ENCODE data around the gene KLF18. TPM values are rescaled to one million over a fixed set of nuclear protein-coding genes. Genes with fewer than 3 reads are reported as not detected.

KLF18 gene
- total RNA-seq, 2 donors from 2014 or later = not detected

DNA sequence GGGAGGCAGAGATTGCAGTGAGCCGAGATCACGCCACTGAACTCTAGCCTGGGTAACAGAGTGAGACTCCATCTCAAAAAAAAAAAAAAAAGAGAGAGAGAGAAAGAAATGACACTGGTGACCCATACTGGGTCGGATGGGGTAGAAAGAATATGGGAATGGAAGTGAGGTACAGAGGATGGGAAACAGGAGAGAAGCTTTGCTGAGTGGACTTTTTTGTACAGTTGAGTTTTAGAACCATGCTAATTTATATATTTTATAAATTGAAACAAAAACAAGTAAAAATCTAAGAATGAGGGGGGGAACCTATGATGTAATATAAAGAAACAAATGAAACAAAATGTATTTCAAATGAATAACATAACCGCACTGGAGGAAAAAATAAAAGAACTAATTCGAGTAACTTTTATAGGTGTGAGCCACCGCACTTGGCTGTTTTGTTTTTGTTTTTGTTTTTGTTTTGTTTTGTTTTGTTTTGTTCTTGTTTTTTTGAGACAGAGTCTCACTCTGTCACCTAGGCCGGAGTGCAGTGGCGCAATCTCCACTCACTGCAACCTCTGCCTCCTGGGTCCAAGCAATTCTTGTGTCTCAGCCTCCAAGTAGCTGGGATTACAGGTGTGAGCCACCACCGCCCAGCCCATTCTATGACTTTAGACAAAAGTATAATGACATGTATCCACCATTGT, 41.1 kb downstream of the KLF18 start:
- TF ChIP-seq, protein P1, sequence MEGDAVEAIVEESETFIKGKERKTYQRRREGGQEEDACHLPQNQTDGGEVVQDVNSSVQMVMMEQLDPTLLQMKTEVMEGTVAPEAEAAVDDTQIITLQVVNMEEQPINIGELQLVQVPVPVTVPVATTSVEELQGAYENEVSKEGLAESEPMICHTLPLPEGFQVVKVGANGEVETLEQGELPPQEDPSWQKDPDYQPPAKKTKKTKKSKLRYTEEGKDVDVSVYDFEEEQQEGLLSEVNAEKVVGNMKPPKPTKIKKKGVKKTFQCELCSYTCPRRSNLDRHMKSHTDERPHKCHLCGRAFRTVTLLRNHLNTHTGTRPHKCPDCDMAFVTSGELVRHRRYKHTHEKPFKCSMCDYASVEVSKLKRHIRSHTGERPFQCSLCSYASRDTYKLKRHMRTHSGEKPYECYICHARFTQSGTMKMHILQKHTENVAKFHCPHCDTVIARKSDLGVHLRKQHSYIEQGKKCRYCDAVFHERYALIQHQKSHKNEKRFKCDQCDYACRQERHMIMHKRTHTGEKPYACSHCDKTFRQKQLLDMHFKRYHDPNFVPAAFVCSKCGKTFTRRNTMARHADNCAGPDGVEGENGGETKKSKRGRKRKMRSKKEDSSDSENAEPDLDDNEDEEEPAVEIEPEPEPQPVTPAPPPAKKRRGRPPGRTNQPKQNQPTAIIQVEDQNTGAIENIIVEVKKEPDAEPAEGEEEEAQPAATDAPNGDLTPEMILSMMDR (IDR thresholded peaks at IDR 0.05) = no peak
- Histone ChIP-seq H3K4me1 (no peaks in the 10 kb centered on the region), H3K36me3 (no peaks in the 10 kb centered on the region), H3K27ac (no peak overlapping the region), H3K9me3 (no peaks in the 10 kb centered on the region), H3K27me3 (no peaks in the 10 kb centered on the region), H3K4me3 (no peak overlapping the region)
- no peak for DNase-seq (ENCODE audit: low spot score)

DNA sequence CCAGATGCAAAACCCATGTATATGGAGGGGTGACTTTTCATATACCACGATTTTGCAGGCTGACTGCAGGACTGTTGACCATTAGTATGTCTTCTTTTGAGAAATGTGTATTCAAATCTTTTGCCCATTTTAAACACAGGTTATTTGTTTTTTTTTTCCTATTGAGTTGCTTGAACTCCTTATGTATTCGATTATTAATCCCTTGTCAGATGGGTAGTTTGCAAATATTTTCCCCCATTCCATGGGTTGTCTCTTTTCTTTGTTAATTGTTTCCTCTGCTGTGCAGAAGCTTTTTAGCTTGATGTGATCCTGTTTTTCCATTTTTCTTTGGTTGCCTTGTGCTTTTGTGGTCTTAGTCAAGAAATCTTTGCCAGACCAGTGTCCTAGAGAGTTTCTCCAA, 47.4 kb downstream of the KLF18 start:
- no peak for DNase-seq (ENCODE audit: low spot score)
- Histone ChIP-seq H3K27ac (no peak overlapping the region), H3K4me1 (peaks cover 0 to 6% of the 10 kb centered on the region in 2 donors), H3K36me3 (no peaks in the 10 kb centered on the region), H3K9me3 (peaks cover 0 to 12% of the 10 kb centered on the region in 2 donors), H3K4me3 (no peak overlapping the region), H3K27me3 (no peaks in the 10 kb centered on the region)
- TF ChIP-seq, protein P1 (IDR thresholded peaks at IDR 0.05) = no peak

DNA sequence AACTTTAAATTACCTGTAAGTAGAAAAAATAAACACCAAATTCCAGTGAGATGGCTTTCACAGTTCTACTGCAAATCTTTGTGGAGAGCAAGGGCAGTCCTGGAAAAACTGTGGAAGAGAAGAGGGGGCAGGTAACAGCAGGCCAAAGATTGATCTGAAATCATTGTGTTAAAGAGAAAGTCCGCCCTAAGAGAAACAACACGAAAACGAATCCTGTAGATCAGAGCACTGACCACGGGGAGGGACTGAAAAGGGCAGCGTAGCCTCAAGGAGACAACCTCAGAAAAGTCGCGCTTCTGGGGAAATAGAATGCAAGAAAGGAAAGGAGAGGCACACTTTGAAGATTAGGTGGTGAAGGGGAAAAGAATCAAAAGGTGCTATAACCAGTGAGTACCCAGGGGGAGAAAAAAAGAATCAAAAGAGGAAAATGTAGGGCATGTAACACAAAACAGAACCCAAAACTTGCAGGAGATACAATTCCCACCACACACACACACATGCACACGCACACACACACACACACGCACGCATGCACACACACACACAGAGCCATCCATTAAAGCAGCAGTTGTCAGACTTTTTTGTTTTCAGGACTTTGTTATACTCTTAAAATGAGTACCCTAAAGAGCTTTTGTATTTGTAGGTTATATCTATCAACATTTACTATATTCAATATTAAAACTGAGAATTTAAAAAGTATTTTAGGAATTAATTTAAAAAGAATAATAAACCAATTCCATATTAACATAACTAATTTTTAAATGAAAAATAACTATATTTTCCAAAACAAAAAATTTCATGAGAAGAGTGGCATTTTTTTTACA, 50.8 kb downstream of the KLF18 start:
- Histone ChIP-seq H3K36me3 (no peaks in the 10 kb centered on the region), H3K4me3 (no peak overlapping the region), H3K27ac (no peak overlapping the region), H3K4me1 (peaks cover 0 to 6% of the 10 kb centered on the region in 2 donors), H3K9me3 (peaks cover 0 to 12% of the 10 kb centered on the region in 2 donors), H3K27me3 (no peaks in the 10 kb centered on the region)
- TF ChIP-seq, protein P1 (IDR thresholded peaks at IDR 0.05) = no peak
- no peak for DNase-seq (ENCODE audit: low spot score)

- no peak for DNase-seq (ENCODE audit: low spot score)
- H3K27ac ChIP-seq = no peak overlapping the region
- H3K36me3 ChIP-seq = no peaks in the 10 kb centered on the region
- no peaks in the 10 kb centered on the region for H3K27me3 ChIP-seq
- H3K4me3 ChIP-seq = no peak overlapping the region
- peaks cover 0 to 10% of the 10 kb centered on the region in 2 donors for H3K9me3 ChIP-seq
- peaks cover 0 to 6% of the 10 kb centered on the region in 2 donors for H3K4me1 ChIP-seq
- TF ChIP-seq, protein P1 (IDR thresholded peaks at IDR 0.05) = no peak
Observed at GRCh38 chr1:44089371-44090048, 51.9 kb downstream of the KLF18 start.

Other genes with a start within 250 kb of the KLF18 start
- gene ARTN, start 207.8 kb downstream of the KLF18 start, total RNA-seq = under 1 TPM in 1 of 2 donors, not detected in 1; 0.75 TPM
- 10 to 100 TPM; 25.9 to 28.1 TPM for gene IPO13, start 194.7 kb downstream of the KLF18 start, total RNA-seq
- 10 to 100 TPM; 20.5 to 23.0 TPM for gene DPH2, start 171.6 kb downstream of the KLF18 start, total RNA-seq
- gene ATP6V0B, start 166.7 kb downstream of the KLF18 start, total RNA-seq = 100 to 1,000 TPM; 108 to 154 TPM
- gene B4GALT2, start 162.4 kb downstream of the KLF18 start, total RNA-seq = 10 to 100 TPM; 33.0 to 48.5 TPM
- 1 to 10 TPM; 1.6 to 2.0 TPM for gene CCDC24, start 150.0 kb downstream of the KLF18 start, total RNA-seq
- gene SLC6A9, start 110.2 kb downstream of the KLF18 start, total RNA-seq = 1 to 10 TPM; 1.0 to 1.6 TPM
- not detected for gene KLF17, start 22.8 kb downstream of the KLF18 start, total RNA-seq
- gene DMAP1, start 71.8 kb upstream of the KLF18 start, total RNA-seq = 10 to 100 TPM; 23.0 to 32.1 TPM
- gene ERI3, start 213.6 kb upstream of the KLF18 start, total RNA-seq = 10 to 100 TPM; 38.0 to 40.4 TPM

Data from right atrium auricular region (tissue), 2 donors.